Hepatocyte (in vitro differentiated cells): ENCODE data around the gene IL12A. TPM values are rescaled to one million over a fixed set of nuclear protein-coding genes. Genes with fewer than 3 reads are reported as not detected.

Source experiments
- DNase-seq: peaks from one replicate; pipeline ENCODE4 v3.0.0-alpha.2; 2016; ENCODE audit warnings: low spot score
- H2AFZ ChIP-seq: fragments of 200-600 bp; sonication (generic); 2 replicates; pipeline ENCODE4 v1.6.0; 2016; ENCODE audit warnings: antibody characterized with exemption, mild to moderate bottlenecking
- H3K27ac ChIP-seq: fragments of 200-600 bp; sonication (generic); 2 replicates; pipeline ENCODE4 v1.5.1; 2016; ENCODE audit warnings: mild to moderate bottlenecking
- H3K27me3 ChIP-seq: fragments of 200-600 bp; sonication (generic); 2 replicates; pipeline ENCODE4 v1.6.1; 2016
- H3K36me3 ChIP-seq: fragments of 200-600 bp; sonication (generic); replicated peaks from 2 replicates; pipeline ENCODE4 v1.5.1; 2016; ENCODE audit warnings: low read depth; ENCODE audit not compliant: insufficient read depth
- H3K4me1 ChIP-seq: fragments of 200-600 bp; sonication (generic); 2 replicates; pipeline ENCODE4 v1.5.1; 2016; ENCODE audit warnings: mild to moderate bottlenecking, moderate library complexity; ENCODE audit not compliant: insufficient read depth
- H3K4me2 ChIP-seq: fragments of 200-600 bp; sonication (generic); 2 replicates; pipeline ENCODE4 v1.6.0; 2016
- H3K4me3 ChIP-seq: fragments of 200-600 bp; sonication (generic); 2 replicates; pipeline ENCODE4 v1.5.1; 2016; ENCODE audit warnings: mild to moderate bottlenecking
- H3K79me2 ChIP-seq: fragments of 200-600 bp; sonication (generic); 2 replicates; pipeline ENCODE4 v1.6.0; 2017; ENCODE audit warnings: mild to moderate bottlenecking
- H3K9me2 ChIP-seq: fragments of 200-600 bp; sonication (generic); replicated peaks from 2 replicates; pipeline ENCODE4 v1.6.0; 2017; ENCODE audit warnings: mild to moderate bottlenecking; ENCODE audit not compliant: insufficient read depth
- H3K9me3 ChIP-seq: fragments of 200-600 bp; sonication (generic); 2 replicates; pipeline ENCODE4 v1.5.1; 2016; ENCODE audit warnings: low read depth, mild to moderate bottlenecking
- H4K20me1 ChIP-seq: fragments of 200-600 bp; sonication (generic); 2 replicates; pipeline ENCODE4 v1.6.0; 2016; ENCODE audit warnings: mild to moderate bottlenecking; ENCODE audit not compliant: insufficient read depth, poor library complexity, severe bottlenecking
- EZH2 ChIP-seq: fragments of 200-600 bp; sonication (generic); IDR thresholded peaks from 2 replicates; pipeline ENCODE4 v1.6.1; 2016; ENCODE audit warnings: antibody characterized with exemption, mild to moderate bottlenecking, borderline replicate concordance
- EZH2phosphoT487 ChIP-seq: fragments of 200-600 bp; sonication (generic); IDR thresholded peaks from one replicate; pipeline ENCODE4 v1.6.1; 2018; ENCODE audit warnings: antibody characterized with exemption, mild to moderate bottlenecking, low read depth, moderate library complexity; ENCODE audit not compliant: unreplicated experiment, severe bottlenecking
- WGBS: methylation state at CpG from one replicate; pipeline ENCODE4 v1.1.6; 2016; ENCODE audit warnings: low lambda C conversion rate; ENCODE audit errors: missing lambda C conversion rate; 5-methylcytosine and 5-hydroxymethylcytosine counted together
- polyA plus RNA-seq: library from polyadenylated mRNA; unstranded; fragments of >200 nt; fragmentation: Nextera tagmentation; extraction: Ambion mirVana; gene quantifications from 2 replicates; pipeline ENCODE4 v1.2.1, GENCODE V29; 2016
- total RNA-seq: library from RNA; depleted of rRNA; stranded (reverse); fragments of >200 nt; gene quantifications from 2 replicates; pipeline ENCODE4 v1.2.3, GENCODE V29; 2014
- TF ChIP-seq, protein P1 (sequence below): fragments of 200-600 bp; sonication (generic); IDR thresholded peaks from 2 replicates; pipeline ENCODE4 v1.5.1; 2016; ENCODE audit warnings: antibody characterized with exemption, mild to moderate bottlenecking; ENCODE audit not compliant: poor library complexity

IL12A gene
- total and polyA plus RNA-seq, 2 experiments from 2014 or later = 0.86 to 1.0 TPM

DNA sequence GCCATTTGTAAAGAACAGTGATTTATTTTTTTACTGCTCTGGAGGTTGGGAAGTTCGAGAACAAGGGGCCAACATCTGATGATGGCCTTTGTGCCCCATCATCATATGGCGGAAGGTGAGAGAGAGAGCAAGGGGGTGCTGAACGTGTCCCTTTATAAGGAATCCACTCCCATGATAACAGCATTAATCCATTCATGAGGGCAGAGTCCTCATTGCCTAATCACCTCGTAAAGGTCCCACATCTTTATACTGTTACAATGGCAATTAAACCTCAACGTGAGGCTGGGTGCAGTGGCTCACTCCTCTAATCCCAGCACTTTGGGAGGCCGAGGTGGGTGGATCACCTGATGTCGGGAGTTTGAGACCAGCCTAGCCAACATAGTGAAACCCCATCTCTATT is 8.3 kb downstream of the IL12A start:
- no peaks in the 10 kb centered on the region for H3K36me3 ChIP-seq
- no peak for DNase-seq
- H3K79me2 ChIP-seq = no peaks in the 10 kb centered on the region
- no peaks in the 10 kb centered on the region for H3K9me2 ChIP-seq
- no peaks in the 10 kb centered on the region for H3K27me3 ChIP-seq
- H4K20me1 ChIP-seq = no peaks in the 10 kb centered on the region
- peaks cover 3% of the 10 kb centered on the region for H3K4me1 ChIP-seq
- WGBS = 76% methylated on average over 7 of the region's 7 CpGs
- H3K4me2 ChIP-seq = no peak overlapping the region
- no peak overlapping the region for H3K4me3 ChIP-seq
- H2AFZ ChIP-seq = no peak overlapping the region
- H3K27ac ChIP-seq = no peak overlapping the region
- TF ChIP-seq, protein P1, sequence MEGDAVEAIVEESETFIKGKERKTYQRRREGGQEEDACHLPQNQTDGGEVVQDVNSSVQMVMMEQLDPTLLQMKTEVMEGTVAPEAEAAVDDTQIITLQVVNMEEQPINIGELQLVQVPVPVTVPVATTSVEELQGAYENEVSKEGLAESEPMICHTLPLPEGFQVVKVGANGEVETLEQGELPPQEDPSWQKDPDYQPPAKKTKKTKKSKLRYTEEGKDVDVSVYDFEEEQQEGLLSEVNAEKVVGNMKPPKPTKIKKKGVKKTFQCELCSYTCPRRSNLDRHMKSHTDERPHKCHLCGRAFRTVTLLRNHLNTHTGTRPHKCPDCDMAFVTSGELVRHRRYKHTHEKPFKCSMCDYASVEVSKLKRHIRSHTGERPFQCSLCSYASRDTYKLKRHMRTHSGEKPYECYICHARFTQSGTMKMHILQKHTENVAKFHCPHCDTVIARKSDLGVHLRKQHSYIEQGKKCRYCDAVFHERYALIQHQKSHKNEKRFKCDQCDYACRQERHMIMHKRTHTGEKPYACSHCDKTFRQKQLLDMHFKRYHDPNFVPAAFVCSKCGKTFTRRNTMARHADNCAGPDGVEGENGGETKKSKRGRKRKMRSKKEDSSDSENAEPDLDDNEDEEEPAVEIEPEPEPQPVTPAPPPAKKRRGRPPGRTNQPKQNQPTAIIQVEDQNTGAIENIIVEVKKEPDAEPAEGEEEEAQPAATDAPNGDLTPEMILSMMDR = no peak
- TF ChIP-seq EZH2phosphoT487 (no peak), EZH2 (no peak)
- no peaks in the 10 kb centered on the region for H3K9me3 ChIP-seq

DNA sequence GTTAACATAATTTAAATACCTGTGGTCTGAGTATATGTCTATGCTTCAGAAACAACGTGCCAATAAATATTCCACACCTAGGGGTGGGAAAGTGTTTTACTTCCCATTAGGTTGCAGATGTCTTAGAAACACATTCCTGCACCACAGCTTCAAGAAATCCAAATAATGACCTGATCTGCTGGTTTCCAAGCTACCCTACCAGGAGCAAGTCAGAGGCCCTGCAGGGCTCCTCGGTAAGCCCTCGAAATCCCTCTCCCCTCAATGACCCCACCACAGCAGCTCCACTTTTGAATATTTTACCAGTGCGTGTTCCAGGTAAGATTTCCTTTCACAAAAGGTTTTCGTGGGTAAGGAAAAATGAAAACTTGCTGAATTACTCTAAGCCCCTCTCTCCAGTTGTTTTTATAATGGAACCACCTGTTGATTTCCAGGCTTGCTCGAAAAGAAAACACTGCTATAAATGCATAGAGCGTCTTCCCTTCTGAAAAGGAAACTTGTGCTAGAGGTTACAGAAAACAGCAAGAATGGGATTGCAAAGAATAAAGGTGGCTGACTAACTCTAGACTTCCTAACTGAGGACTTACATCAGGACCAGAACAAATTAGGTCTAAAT is 12.6 kb downstream of the IL12A start:
- Histone ChIP-seq H3K9me2 (no peaks in the 10 kb centered on the region), H3K79me2 (no peaks in the 10 kb centered on the region), H3K27ac (no peak overlapping the region), H3K4me1 (no peaks in the 10 kb centered on the region), H4K20me1 (no peaks in the 10 kb centered on the region), H3K4me2 (no peak overlapping the region), H3K27me3 (no peaks in the 10 kb centered on the region), H3K36me3 (no peaks in the 10 kb centered on the region), H3K9me3 (no peaks in the 10 kb centered on the region), H2AFZ (no peak overlapping the region), H3K4me3 (no peak overlapping the region)
- 69% methylated on average over 7 of the region's 7 CpGs for WGBS
- DNase-seq = no peak
- TF ChIP-seq EZH2phosphoT487 = no peak
- TF ChIP-seq, protein P1 = no peak
- TF ChIP-seq EZH2 = no peak

DNA sequence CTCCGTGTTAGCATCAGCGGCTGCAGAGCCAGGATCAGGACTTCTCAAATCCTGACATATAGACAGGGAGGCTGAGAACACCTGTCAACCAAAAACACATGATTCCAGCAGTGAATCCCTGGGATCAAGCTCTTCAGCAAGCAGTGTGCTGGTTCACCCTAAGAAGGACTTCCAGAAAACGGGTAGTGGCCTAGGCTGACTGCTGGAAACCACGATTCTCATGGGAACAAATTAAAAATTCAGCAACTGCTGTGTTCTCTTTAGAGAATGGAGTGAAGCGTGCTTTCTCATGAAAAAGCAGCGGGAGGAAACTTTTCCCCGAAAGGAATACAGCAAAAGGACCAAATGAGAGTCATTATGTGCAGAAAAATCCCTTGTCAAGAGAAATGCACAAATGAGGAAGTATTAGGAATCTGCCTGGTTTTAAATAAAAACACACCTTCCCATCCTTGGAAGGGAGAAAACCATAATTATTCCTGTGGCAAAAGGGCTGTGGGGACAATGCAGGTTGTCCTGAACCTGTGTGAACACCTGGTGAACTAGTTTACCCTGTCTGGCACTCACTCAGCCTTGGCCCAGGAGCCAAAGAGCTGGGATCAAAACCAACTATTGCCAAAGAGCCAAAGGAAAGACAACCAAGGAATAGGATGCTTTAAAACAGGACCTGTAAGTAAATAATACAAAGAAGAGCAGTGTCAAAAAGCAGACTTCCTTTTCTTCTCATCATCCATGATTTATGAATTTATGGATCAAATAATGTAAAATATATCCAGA is 13.4 kb downstream of the IL12A start:
- Histone ChIP-seq H3K79me2 (no peaks in the 10 kb centered on the region), H3K4me1 (no peaks in the 10 kb centered on the region), H3K4me3 (no peak overlapping the region), H3K4me2 (no peak overlapping the region), H3K27me3 (no peaks in the 10 kb centered on the region), H2AFZ (no peak overlapping the region), H3K9me3 (no peaks in the 10 kb centered on the region), H3K27ac (no peak overlapping the region), H4K20me1 (no peaks in the 10 kb centered on the region), H3K9me2 (no peaks in the 10 kb centered on the region), H3K36me3 (no peaks in the 10 kb centered on the region)
- TF ChIP-seq EZH2phosphoT487 (no peak), EZH2 (no peak)
- TF ChIP-seq, protein P1 = no peak
- DNase-seq = no peak
- 93% methylated on average over 7 of the region's 7 CpGs for WGBS
